ENCODE measurements around the gene TXNDC5. TPM values are rescaled to one million over a fixed set of nuclear protein-coding genes. Genes with fewer than 3 reads are reported as not detected.

The TXNDC5 gene
- total RNA-seq, 1 donor from 2014 or later, result 360 TPM

DNA sequence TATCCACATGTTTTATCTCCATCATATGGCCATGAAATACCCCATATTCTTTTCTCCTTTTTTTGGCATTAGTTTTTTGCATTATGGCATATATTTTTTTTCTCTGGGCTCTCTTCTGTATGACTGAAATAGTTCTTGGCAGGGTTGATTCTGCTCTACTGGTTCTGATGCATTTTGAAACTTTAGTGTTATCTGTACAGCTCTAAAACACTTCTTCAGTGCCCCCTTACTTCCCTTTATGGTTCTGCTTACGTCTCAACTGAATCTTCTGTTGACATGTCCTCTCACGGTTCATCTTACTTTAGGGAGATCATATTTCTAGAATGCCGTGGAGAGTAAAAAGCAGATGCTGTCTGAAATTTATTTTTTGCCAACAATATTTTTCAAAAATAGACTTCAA is 23.2 kb upstream of the TXNDC5 start:
- FAIRE-seq, result no peak
- TF ChIP-seq, protein P1, sequence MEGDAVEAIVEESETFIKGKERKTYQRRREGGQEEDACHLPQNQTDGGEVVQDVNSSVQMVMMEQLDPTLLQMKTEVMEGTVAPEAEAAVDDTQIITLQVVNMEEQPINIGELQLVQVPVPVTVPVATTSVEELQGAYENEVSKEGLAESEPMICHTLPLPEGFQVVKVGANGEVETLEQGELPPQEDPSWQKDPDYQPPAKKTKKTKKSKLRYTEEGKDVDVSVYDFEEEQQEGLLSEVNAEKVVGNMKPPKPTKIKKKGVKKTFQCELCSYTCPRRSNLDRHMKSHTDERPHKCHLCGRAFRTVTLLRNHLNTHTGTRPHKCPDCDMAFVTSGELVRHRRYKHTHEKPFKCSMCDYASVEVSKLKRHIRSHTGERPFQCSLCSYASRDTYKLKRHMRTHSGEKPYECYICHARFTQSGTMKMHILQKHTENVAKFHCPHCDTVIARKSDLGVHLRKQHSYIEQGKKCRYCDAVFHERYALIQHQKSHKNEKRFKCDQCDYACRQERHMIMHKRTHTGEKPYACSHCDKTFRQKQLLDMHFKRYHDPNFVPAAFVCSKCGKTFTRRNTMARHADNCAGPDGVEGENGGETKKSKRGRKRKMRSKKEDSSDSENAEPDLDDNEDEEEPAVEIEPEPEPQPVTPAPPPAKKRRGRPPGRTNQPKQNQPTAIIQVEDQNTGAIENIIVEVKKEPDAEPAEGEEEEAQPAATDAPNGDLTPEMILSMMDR (IDR thresholded peaks at IDR 0.05; ENCODE audit: insufficient read depth, low read length, severe bottlenecking), result no peak
- DNase-seq (ENCODE audit: low read depth), result no peak
- Histone ChIP-seq H3K27me3 (ENCODE audit: control insufficient read depth, insufficient read depth, low read length) (no peaks in the 10 kb centered on the region), H3K36me3 (ENCODE audit: control insufficient read depth, insufficient read depth, low read length) (no peaks in the 10 kb centered on the region), H3K4me3 (ENCODE audit: low read depth, low read length) (no peak overlapping the region)

- FAIRE-seq, result no peak
- TF ChIP-seq, protein P1 (IDR thresholded peaks at IDR 0.05; ENCODE audit: insufficient read depth, low read length, severe bottlenecking), result no peak
- H3K36me3 ChIP-seq (ENCODE audit: control insufficient read depth, insufficient read depth, low read length), result no peaks in the 10 kb centered on the region
These were observed 22.0 kb upstream of the TXNDC5 start for GRCh38 chr6:7932625-7933024.

DNA sequence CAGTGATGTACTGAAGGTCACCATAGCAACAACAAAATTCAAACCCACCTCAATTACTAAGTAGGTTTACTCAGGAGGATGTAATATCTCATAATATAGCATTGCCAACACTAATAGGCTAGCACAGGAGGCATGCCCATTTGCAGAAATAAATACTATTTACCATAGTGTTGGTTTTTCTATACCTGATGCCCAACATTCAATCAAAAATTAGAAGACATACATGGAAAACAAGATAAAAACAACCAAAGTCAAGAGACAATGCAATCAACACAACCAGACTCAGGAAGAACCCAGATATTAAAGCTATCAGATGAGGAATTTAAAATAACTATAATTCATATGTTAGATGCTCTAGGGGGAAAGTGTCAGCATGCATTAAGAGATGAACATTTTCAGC is 14.3 kb upstream of the TXNDC5 start:
- no peak for FAIRE-seq
- DNase-seq (ENCODE audit: low read depth), result no peak
- Histone ChIP-seq H3K4me3 (ENCODE audit: low read depth, low read length) (no peak overlapping the region), H3K27me3 (ENCODE audit: control insufficient read depth, insufficient read depth, low read length) (no peaks in the 10 kb centered on the region), H3K36me3 (ENCODE audit: control insufficient read depth, insufficient read depth, low read length) (no peaks in the 10 kb centered on the region)
- TF ChIP-seq, protein P1 (IDR thresholded peaks at IDR 0.05; ENCODE audit: insufficient read depth, low read length, severe bottlenecking), result no peak

More at GRCh38 chr6:7932625-7933024, 22.0 kb upstream of the TXNDC5 start:
- Histone ChIP-seq H3K27me3 (ENCODE audit: control insufficient read depth, insufficient read depth, low read length) (no peaks in the 10 kb centered on the region), H3K4me3 (ENCODE audit: low read depth, low read length) (no peak overlapping the region)
- no peak for DNase-seq (ENCODE audit: low read depth)

GRCh38 chr6:7922596-7922995 is 12.0 kb upstream of the TXNDC5 start:
- H3K4me3 ChIP-seq (ENCODE audit: low read depth, low read length), result no peak overlapping the region
- TF ChIP-seq, protein P1 (IDR thresholded peaks at IDR 0.05; ENCODE audit: insufficient read depth, low read length, severe bottlenecking), result no peak
- no peaks in the 10 kb centered on the region for H3K27me3 ChIP-seq (ENCODE audit: control insufficient read depth, insufficient read depth, low read length)
- FAIRE-seq (no peak), DNase-seq (ENCODE audit: low read depth) (no peak)
- no peaks in the 10 kb centered on the region for H3K36me3 ChIP-seq (ENCODE audit: control insufficient read depth, insufficient read depth, low read length)

DNA sequence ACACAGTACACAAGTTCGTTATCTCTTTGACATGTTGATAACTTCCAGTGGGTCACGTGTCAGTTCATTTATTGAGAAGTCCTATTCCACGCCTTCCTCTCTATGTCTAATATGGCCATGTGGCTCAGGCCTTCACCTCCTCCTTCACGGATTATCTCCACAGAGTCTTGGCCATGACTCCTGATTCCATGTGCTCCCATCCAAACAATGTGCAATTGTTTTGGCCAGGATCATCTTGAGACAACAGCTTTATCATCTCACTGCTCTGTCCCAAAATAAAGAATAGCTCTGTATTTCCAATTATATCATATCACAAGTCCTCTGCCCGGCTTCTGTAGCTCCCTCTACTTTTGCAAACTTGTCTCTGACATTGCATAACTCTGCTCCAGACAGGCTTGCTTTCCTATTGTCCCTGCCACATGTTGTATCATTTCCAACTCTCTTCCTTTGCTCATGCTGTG is 11.1 kb upstream of the TXNDC5 start:
- FAIRE-seq (no peak), DNase-seq (ENCODE audit: low read depth) (no peak)
- Histone ChIP-seq H3K27me3 (ENCODE audit: control insufficient read depth, insufficient read depth, low read length) (no peaks in the 10 kb centered on the region), H3K4me3 (ENCODE audit: low read depth, low read length) (no peak overlapping the region), H3K36me3 (ENCODE audit: control insufficient read depth, insufficient read depth, low read length) (no peaks in the 10 kb centered on the region)
- TF ChIP-seq, protein P1 (IDR thresholded peaks at IDR 0.05; ENCODE audit: insufficient read depth, low read length, severe bottlenecking), result no peak

DNA sequence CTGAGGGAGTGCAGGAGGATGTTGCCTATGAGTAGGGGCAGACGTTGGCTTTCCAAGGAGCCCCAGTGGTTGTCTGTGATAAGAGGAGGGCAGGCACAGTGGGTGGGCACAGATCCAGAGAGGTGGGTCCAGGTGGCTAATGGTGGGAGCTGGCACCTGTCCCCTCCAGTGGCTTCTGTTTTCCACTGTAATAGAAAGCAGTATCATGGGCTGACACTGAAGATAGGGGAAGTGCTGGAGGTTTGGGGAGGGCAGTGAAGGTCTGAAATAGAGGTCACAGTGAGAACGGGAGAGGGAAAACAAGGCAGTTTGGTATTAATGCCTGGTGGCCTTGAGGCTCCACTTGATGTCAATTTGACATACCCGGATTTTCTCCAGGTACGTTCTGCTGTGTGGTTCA is 10.5 kb upstream of the TXNDC5 start:
- DNase-seq (ENCODE audit: low read depth) (no peak), FAIRE-seq (no peak)
- TF ChIP-seq, protein P1 (IDR thresholded peaks at IDR 0.05; ENCODE audit: insufficient read depth, low read length, severe bottlenecking), result no peak

More for the DNA sequence above, 10.5 kb upstream of the TXNDC5 start:
- Histone ChIP-seq H3K27me3 (ENCODE audit: control insufficient read depth, insufficient read depth, low read length) (no peaks in the 10 kb centered on the region), H3K4me3 (ENCODE audit: low read depth, low read length) (no peak overlapping the region), H3K36me3 (ENCODE audit: control insufficient read depth, insufficient read depth, low read length) (no peaks in the 10 kb centered on the region)
